ENCODE measurements around the gene SPG7. TPM values are rescaled to one million over a fixed set of nuclear protein-coding genes. Genes with fewer than 3 reads are reported as not detected.
A peak's percentile ranks its signal among the peaks of the same experiment; 100 is the strongest.

The SPG7 gene
- total and polyA plus RNA-seq, 5 donors: 81.9 to 101 (median 94.5) TPM

- Histone ChIP-seq H3K27ac (ENCODE audit: low read length) (no peak overlapping the region), H3K9me3 (ENCODE audit: control insufficient read depth, low read length) (no peaks in the 10 kb centered on the region), H3K4me3 (ENCODE audit: low read length) (no peak overlapping the region), H3K27me3 (ENCODE audit: control insufficient read depth, insufficient read depth) (no peaks in the 10 kb centered on the region), H3K4me1 (ENCODE audit: control insufficient read depth, insufficient read depth, low read length) (no peaks in the 10 kb centered on the region)
- intact Hi-C loops (cut with DNase I): no loop called here
- ATAC-seq (no peak), DNase-seq (no peak)
- 95% methylated on average over 9 of the region's 9 CpGs for WGBS
These were observed 4.2 kb downstream of the SPG7 start for GRCh38 chr16:89512453-89512852.

- DNase-seq (peak in 1 of 3 donors; percentile 12), ATAC-seq (no peak)
- no peak overlapping the region for H3K4me3 ChIP-seq (ENCODE audit: low read length)
- no peak overlapping the region for H3K27ac ChIP-seq (ENCODE audit: low read length)
- H3K4me1 ChIP-seq (ENCODE audit: control insufficient read depth, insufficient read depth, low read length): no peaks in the 10 kb centered on the region
- no peaks in the 10 kb centered on the region for H3K9me3 ChIP-seq (ENCODE audit: control insufficient read depth, low read length)
- WGBS: 81% methylated on average over 9 of the region's 9 CpGs
- intact Hi-C loops (cut with DNase I): no loop called here
- no peaks in the 10 kb centered on the region for H3K27me3 ChIP-seq (ENCODE audit: control insufficient read depth, insufficient read depth)
These were observed 8.9 kb downstream of the SPG7 start for GRCh38 chr16:89517128-89517527.

GRCh38 chr16:89519881-89520280 lies 11.7 kb downstream of the SPG7 start:
- H3K27me3 ChIP-seq (ENCODE audit: control insufficient read depth, insufficient read depth): no peaks in the 10 kb centered on the region
- no peak overlapping the region for H3K4me3 ChIP-seq (ENCODE audit: low read length)
- ATAC-seq (no peak), DNase-seq (no peak)
- no peak overlapping the region for H3K27ac ChIP-seq (ENCODE audit: low read length)
- H3K9me3 ChIP-seq (ENCODE audit: control insufficient read depth, low read length): no peaks in the 10 kb centered on the region
- intact Hi-C loops (cut with DNase I): no loop called here
- H3K4me1 ChIP-seq (ENCODE audit: control insufficient read depth, insufficient read depth, low read length): no peaks in the 10 kb centered on the region
- WGBS: 84% methylated on average over 15 of the region's 15 CpGs

- Histone ChIP-seq H3K27ac (ENCODE audit: low read length) (no peak overlapping the region), H3K4me1 (ENCODE audit: control insufficient read depth, insufficient read depth, low read length) (no peaks in the 10 kb centered on the region), H3K4me3 (ENCODE audit: low read length) (no peak overlapping the region), H3K27me3 (ENCODE audit: control insufficient read depth, insufficient read depth) (no peaks in the 10 kb centered on the region), H3K9me3 (ENCODE audit: control insufficient read depth, low read length) (no peaks in the 10 kb centered on the region)
- DNase-seq: no peak
- intact Hi-C loops (cut with DNase I): no loop called here
- ATAC-seq: no peak
- WGBS: 93% methylated on average over 31 of the region's 31 CpGs
These were observed 14.1 kb downstream of the SPG7 start for GRCh38 chr16:89522287-89522686.

- no peaks in the 10 kb centered on the region for H3K27me3 ChIP-seq (ENCODE audit: control insufficient read depth, insufficient read depth)
- peak; percentile 28 to 59 for ATAC-seq
- WGBS: 74% methylated on average over 32 of the region's 32 CpGs
- DNase-seq: no peak
- H3K9me3 ChIP-seq (ENCODE audit: control insufficient read depth, low read length): no peaks in the 10 kb centered on the region
- no peaks in the 10 kb centered on the region for H3K4me1 ChIP-seq (ENCODE audit: control insufficient read depth, insufficient read depth, low read length)
- no peak overlapping the region for H3K4me3 ChIP-seq (ENCODE audit: low read length)
- intact Hi-C loops (cut with DNase I): no loop called here
- peak overlapping the region; percentile 32 for H3K27ac ChIP-seq (ENCODE audit: low read length)
These were observed 15.6 kb downstream of the SPG7 start for GRCh38 chr16:89523680-89524344.

GRCh38 chr16:89525146-89525913 lies 17.1 kb downstream of the SPG7 start:
- H3K4me1 ChIP-seq (ENCODE audit: control insufficient read depth, insufficient read depth, low read length): no peaks in the 10 kb centered on the region
- 62% methylated on average over 20 of the region's 20 CpGs for WGBS
- ATAC-seq (peak; percentile 10 to 40), DNase-seq (no peak)
- no peaks in the 10 kb centered on the region for H3K9me3 ChIP-seq (ENCODE audit: control insufficient read depth, low read length)
- H3K27ac ChIP-seq (ENCODE audit: low read length): peak overlapping the region; percentile 9
- no peaks in the 10 kb centered on the region for H3K27me3 ChIP-seq (ENCODE audit: control insufficient read depth, insufficient read depth)
- intact Hi-C loops (cut with DNase I): no loop called here
- H3K4me3 ChIP-seq (ENCODE audit: low read length): no peak overlapping the region

GRCh38 chr16:89529097-89529496 lies 20.9 kb downstream of the SPG7 start:
- Histone ChIP-seq H3K27me3 (ENCODE audit: control insufficient read depth, insufficient read depth) (no peaks in the 10 kb centered on the region), H3K4me1 (ENCODE audit: control insufficient read depth, insufficient read depth, low read length) (no peaks in the 10 kb centered on the region), H3K27ac (ENCODE audit: low read length) (no peak overlapping the region), H3K9me3 (ENCODE audit: control insufficient read depth, low read length) (no peaks in the 10 kb centered on the region), H3K4me3 (ENCODE audit: low read length) (no peak overlapping the region)
- DNase-seq: no peak
- intact Hi-C loops (cut with DNase I): no loop called here
- no peak for ATAC-seq
- WGBS: 87% methylated on average over 16 of the region's 16 CpGs

GRCh38 chr16:89530401-89531381 lies 22.5 kb downstream of the SPG7 start:
- H3K4me3 ChIP-seq (ENCODE audit: low read length): no peak overlapping the region
- intact Hi-C loops (cut with DNase I): no loop called here
- DNase-seq (no peak), ATAC-seq (no peak)
- no peak overlapping the region for H3K27ac ChIP-seq (ENCODE audit: low read length)
- H3K27me3 ChIP-seq (ENCODE audit: control insufficient read depth, insufficient read depth): no peaks in the 10 kb centered on the region
- no peaks in the 10 kb centered on the region for H3K9me3 ChIP-seq (ENCODE audit: control insufficient read depth, low read length)
- 89% methylated on average over 37 of the region's 37 CpGs for WGBS
- peaks cover 2% of the 10 kb centered on the region for H3K4me1 ChIP-seq (ENCODE audit: control insufficient read depth, insufficient read depth, low read length)

GRCh38 chr16:89531821-89532526 lies 23.8 kb downstream of the SPG7 start:
- no peak for DNase-seq
- H3K4me1 ChIP-seq (ENCODE audit: control insufficient read depth, insufficient read depth, low read length): peaks cover 2% of the 10 kb centered on the region
- no peak overlapping the region for H3K27ac ChIP-seq (ENCODE audit: low read length)
- no peaks in the 10 kb centered on the region for H3K9me3 ChIP-seq (ENCODE audit: control insufficient read depth, low read length)
- WGBS: 72% methylated on average over 31 of the region's 31 CpGs
- intact Hi-C loops (cut with DNase I): no loop called here
- no peaks in the 10 kb centered on the region for H3K27me3 ChIP-seq (ENCODE audit: control insufficient read depth, insufficient read depth)
- peak in 1 of 2 donors; percentile 15 for ATAC-seq
- H3K4me3 ChIP-seq (ENCODE audit: low read length): no peak overlapping the region

- Histone ChIP-seq H3K4me3 (ENCODE audit: low read length) (no peak overlapping the region), H3K9me3 (ENCODE audit: control insufficient read depth, low read length) (no peaks in the 10 kb centered on the region), H3K27ac (ENCODE audit: low read length) (peak overlapping the region; percentile 22), H3K27me3 (ENCODE audit: control insufficient read depth, insufficient read depth) (no peaks in the 10 kb centered on the region), H3K4me1 (ENCODE audit: control insufficient read depth, insufficient read depth, low read length) (peaks cover 2% of the 10 kb centered on the region)
- DNase-seq (no peak), ATAC-seq (peak; percentile 47 to 66)
- intact Hi-C loops (cut with DNase I): no loop called here
- WGBS: 51% methylated on average over 11 of the region's 11 CpGs
These were observed 26.1 kb downstream of the SPG7 start for GRCh38 chr16:89534252-89534756.
